Measurements from ENCODE around the gene WDPCP. TPM values are rescaled to one million over a fixed set of nuclear protein-coding genes. Genes with fewer than 3 reads are reported as not detected.
A peak's percentile ranks its signal among the peaks of the same experiment; 100 is the strongest.

WDPCP gene
- total and polyA plus RNA-seq, 2 of the 8 experiments (the other 6 are each of a cell fraction or from before 2014, with no cell fraction given): 9.3 to 25.8 TPM

DNA sequence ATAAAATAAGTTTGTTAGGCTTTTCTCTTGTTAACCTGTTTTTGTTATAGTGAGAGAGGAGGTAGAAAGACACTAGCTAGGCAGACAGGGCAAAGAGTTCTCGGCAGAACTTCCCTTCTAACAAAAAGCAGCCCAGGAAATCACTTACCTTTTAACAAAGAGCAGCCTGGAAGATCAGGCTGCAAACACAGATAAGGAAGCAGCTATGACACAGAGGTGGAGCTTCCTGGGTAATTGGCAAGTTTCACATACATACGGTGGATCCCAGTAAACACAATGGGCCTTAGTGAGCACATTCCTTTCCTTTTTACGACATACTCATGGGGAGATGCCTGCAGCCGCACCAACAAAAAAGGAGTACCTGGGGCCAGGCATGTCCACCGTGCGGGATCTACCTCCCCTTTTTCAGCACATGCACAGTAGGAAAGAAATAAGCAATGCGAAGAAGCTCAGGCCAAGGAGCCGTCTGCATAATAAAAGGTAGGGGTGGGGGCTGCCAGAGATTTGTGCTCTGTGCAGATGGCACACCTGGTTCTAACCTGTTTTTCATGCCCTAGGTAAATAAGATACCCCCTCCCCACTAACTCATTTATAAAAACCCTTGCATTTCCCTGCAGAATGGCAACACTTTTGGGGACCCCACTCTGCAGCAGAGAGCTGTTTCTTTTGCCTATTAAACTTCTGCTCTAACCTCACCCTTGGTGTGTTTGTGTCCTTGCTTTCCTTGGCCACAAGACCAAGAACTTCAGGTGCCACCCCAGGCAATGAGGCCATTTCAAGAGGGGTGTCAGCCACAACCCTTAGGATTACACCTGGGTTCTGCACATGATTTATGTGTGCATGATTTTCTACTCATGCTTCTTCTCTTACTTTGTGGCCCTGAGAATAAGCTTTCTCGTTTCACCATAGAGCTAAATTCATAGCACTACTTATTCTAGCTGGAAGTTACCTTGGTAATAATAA, 27.0 kb upstream of the WDPCP start (continued):
- TF ChIP-seq CHD7 (IDR thresholded peaks at IDR 0.05; ENCODE audit: insufficient replicate concordance, low read length) (peak; percentile 13), NANOG (IDR thresholded peaks at IDR 0.05; ENCODE audit: insufficient read depth, low read depth, low read length, poor library complexity, severe bottlenecking) (no peak), CBX5 (IDR thresholded peaks at IDR 0.05; ENCODE audit: low read depth, low read length) (no peak), ASH2L (IDR thresholded peaks at IDR 0.05; ENCODE audit: low read length) (peak; percentile 86), BCL11A (IDR thresholded peaks at IDR 0.05; ENCODE audit: low read depth in 2 of 2, low read length in 2 of 2) (no peak)
